VCaP (cell line): ENCODE data around the gene PLXNA3.

Experiments used
- H3K27ac ChIP-seq: fragments of 450-650 bp; 2 replicates; pipeline ENCODE4 v1.5.1; 2017
- CTCF ChIP-seq: fragments of 450-650 bp; conservative IDR thresholded peaks from 2 replicates; pipeline ENCODE4 v1.5.1; 2017; ENCODE audit warnings: mild to moderate bottlenecking, moderate library complexity

PLXNA3 gene

DNA sequence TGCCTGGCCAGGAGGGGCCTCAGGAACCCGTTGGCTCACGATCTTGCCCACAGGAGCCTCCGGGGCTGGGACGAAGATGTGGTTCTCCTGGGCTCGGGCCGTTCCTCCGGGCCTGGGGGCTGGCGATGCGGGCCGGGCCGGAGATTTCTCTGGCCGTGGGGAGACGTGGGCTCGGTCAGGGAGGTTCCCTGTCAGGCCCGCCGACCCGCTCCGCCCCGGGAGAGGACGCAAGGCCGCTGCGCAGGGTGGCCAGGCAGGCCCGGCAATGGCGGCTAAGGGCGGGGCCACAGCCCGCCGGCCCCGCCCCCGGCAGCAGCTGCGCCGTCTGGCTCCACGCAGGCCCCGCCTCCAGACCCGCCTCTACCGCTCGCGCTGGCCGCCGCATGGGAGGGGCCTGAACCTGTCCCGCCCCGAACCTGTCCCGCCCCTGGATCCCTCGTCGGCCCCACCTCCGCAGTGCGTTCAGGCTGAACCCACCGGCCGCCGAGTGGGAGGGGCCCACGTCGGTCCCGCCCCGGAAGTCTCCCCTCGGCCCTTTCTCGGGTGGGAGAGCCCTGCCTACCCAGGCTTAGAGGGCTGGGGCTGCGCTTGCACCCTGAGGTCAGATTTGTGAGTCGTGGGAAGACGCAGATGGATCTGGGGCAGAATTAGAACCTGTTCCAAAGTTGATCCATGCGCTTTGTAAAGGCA is 58.0 kb downstream of the PLXNA3 start, which contains the start of gene FAM3A:
TSS of gene FAM3A (minus strand) at position 267 of the 690 bp plus-strand sequence. CDS start 460 bp downstream, outside the sequence.
- peak within 1 kb of the TSS; percentile 86 for H3K27ac ChIP-seq
- no peak for TF ChIP-seq CTCF

DNA sequence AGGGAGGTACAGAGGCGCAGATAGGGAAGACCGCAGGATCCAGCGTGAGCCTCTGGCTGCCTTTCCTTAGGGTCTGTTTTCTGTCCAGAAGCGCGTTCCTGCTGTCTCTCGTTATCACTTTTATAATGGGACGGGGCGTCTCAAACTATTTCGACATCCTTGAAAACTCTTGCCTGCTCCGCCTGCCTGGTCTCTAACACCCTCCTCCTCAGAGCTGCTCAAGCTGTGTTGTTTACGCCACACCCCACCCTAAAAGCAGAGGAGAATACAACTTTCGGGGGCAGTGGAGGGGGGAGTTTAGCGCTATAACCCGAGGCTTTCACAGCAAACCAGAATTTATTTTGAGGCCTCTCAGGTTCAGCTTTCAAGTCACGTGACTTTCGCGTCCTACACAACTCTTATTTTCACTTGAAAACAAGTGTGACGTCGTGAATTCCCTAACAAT is 58.6 kb downstream of the PLXNA3 start:
- no peak for TF ChIP-seq CTCF
- peak overlapping the region; percentile 86 for H3K27ac ChIP-seq

DNA sequence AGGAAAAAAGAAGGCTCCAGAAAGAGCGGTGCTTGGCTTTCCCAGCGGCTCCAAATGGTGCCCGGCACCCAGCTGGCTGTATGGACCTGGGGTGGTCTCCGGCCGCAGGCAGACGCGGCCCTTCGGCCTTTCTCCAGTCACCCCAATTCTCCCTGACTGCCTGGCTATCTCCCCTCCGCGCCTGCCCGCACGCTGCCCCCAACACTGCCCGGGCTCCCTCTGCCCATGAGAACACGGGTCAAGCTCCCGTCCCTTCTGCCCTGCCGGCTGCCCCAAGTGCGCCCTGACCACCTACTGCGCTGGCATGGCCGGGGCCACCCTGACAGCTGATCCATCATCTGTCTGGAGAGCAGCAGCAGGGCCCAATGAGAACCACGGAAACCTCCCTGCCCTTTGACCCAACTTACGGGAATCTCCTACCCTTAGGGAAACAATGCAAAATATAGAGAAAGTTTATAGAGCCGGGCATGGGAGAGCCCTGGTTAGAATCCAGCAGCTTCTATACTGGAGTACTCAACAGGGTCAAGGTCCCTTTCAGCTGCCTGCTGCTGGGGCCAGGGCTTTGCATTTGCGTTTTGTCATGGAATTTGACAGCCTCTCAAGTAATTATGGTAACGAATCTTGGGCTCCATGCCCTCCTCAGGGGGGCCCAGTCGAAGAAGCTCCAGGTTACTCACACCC is 59.2 kb downstream of the PLXNA3 start:
- H3K27ac ChIP-seq: peak overlapping the region; percentile 86
- no peak for TF ChIP-seq CTCF

- TF ChIP-seq CTCF: no peak
- no peak overlapping the region for H3K27ac ChIP-seq
Measured at GRCh38 chrX:154519389-154519788, 61.3 kb downstream of the PLXNA3 start.

GRCh38 chrX:154525606-154526490 is 67.8 kb downstream of the PLXNA3 start:
- H3K27ac ChIP-seq: no peak overlapping the region
- TF ChIP-seq CTCF: no peak

GRCh38 chrX:154526901-154527675 is 69.0 kb downstream of the PLXNA3 start:
- peak overlapping the region; percentile 54 for H3K27ac ChIP-seq

More at GRCh38 chrX:154526901-154527675, 69.0 kb downstream of the PLXNA3 start:
- peak; percentile 71 for TF ChIP-seq CTCF
